Right lobe of liver (tissue), 4 donors: ENCODE measurements around the gene BACE1-AS.

Experiments
- POLR2A ChIP-seq: fragments of 450-650 bp; IDR thresholded peaks from one replicate; pipeline ENCODE4 v1.6.1; 2017; ENCODE audit warnings: antibody characterized with exemption, mild to moderate bottlenecking
- TF ChIP-seq, protein P1 (sequence below), 4 donors: fragments of 200-600 bp in 3 of 4; fragments of 450-650 bp in 1 of 4; IDR thresholded peaks; one replicate each; pipeline versions ENCODE4 v1.5.1 to v1.8.0; 2016 to 2022; ENCODE audit warnings: antibody characterized with exemption in 4 of 4, mild to moderate bottlenecking in 2 of 4
- donor health status: DM: no; HTN: no; CAD: no.
- donor health status: DM: no; HTN: no; CAD: no.
- donor health status: DM: no; HTN: yes; CAD: no.

GRCh38 chr11:117296881-117297280, 5.7 kb downstream of the BACE1-AS start:
- TF ChIP-seq, protein P1, sequence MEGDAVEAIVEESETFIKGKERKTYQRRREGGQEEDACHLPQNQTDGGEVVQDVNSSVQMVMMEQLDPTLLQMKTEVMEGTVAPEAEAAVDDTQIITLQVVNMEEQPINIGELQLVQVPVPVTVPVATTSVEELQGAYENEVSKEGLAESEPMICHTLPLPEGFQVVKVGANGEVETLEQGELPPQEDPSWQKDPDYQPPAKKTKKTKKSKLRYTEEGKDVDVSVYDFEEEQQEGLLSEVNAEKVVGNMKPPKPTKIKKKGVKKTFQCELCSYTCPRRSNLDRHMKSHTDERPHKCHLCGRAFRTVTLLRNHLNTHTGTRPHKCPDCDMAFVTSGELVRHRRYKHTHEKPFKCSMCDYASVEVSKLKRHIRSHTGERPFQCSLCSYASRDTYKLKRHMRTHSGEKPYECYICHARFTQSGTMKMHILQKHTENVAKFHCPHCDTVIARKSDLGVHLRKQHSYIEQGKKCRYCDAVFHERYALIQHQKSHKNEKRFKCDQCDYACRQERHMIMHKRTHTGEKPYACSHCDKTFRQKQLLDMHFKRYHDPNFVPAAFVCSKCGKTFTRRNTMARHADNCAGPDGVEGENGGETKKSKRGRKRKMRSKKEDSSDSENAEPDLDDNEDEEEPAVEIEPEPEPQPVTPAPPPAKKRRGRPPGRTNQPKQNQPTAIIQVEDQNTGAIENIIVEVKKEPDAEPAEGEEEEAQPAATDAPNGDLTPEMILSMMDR (IDR thresholded peaks at IDR 0.05), result no peak
- TF ChIP-seq POLR2A, result no peak
